DMS53 treated with DMSO at 0.1 percent for 48 hours (cell line): Measurements from ENCODE around the gene TAGLN.
A peak's percentile ranks its signal among the peaks of the same experiment; 100 is the strongest.
"Not testable (repeated sequence)": the region's sequence is repeated elsewhere in the genome, so short reads cannot be mapped to it uniquely, and the experiment has no call there.

Experiments
- DNase-seq: peaks from one replicate; lab custom pipeline; 2025; ENCODE audit not compliant: unreplicated experiment; lab: John Stamatoyannopoulos, UW

Gene TAGLN

DNA sequence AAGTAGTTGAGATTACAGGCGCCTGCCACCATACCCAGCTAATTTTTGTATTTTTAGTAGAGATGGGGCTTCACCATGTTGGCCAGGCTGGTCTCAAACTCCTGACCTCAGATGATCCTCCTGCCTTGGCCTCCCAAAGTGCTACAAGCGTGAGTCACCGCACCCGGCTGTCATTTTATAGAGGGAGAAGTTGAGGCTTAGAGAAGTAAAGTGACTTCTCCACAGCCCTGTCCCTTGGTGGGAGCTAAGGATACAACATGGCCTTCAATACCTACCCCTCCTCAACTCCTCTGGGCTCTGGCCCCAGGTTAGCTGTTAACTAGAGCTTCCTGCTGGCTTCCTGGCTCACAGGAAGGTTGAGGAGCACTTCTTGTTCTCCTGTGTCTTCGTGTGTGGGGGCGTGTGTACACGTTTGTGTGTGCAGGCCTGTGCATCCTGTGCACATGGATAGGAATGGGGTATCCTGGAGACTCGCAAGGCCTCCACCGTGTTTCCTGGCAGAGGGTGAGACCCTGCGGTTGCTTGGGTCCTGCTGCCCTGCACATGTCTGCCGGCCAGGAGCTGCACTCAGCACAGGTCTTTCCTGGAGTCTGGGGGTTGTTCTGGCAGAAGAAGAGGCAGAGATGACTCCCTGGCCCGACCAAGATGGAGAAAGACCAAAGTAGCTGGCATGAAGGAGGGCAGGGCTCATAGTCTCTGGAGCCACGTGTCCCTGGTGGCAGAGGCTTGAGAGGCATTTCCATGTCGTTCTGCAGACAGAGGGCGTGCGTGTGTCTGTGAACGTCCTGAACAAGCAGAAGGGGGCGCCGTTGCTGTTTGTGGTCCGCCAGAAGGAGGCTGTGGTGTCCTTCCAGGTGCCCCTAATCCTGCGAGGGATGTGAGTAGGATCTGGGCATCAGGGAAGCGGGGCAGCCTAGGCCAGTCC, 18.2 kb upstream of the TAGLN start:
- DNase-seq, result peak; percentile 57

DNA sequence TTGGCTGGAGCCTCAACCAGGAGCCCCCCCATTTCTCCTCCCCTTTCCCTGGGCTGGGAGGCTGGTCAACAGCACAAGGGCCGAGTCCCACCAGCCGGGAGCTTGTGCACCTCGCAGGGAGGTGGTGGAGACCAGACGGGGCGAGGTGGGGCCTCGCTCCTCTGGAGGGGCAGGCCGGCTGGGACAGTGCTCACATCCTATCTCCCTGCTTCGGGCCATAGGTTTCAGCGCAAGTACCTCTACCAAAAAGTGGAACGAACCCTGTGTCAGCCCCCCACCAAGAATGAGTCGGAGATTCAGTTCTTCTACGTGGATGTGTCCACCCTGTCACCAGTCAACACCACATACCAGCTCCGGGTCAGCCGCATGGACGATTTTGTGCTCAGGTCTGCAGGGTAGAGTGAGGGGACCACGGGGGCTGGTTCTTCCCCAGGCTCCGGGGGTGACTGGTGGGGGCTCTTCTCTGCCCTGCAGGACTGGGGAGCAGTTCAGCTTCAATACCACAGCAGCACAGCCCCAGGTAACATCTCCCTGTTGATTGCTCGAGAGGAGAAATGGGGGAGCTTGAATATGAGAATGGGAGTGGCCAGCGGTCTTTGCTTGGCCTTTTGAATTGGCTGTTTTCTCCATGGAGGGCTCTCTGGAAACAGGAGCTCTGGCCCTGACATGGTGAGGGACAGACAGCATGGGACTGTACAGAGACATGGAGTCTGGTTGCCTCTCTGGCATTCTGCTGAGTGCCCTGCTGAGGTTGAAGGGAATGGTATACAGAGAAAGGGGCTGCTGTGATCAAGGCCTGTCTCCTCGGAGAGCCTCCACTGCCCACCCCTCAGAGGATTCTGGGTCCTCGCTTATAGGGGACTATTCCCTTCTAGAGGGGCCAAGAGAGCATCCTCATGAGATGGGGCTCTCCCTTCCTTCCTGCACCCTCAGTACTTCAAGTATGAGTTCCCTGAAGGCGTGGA, 17.3 kb upstream of the TAGLN start:
- no peak for DNase-seq

DNA sequence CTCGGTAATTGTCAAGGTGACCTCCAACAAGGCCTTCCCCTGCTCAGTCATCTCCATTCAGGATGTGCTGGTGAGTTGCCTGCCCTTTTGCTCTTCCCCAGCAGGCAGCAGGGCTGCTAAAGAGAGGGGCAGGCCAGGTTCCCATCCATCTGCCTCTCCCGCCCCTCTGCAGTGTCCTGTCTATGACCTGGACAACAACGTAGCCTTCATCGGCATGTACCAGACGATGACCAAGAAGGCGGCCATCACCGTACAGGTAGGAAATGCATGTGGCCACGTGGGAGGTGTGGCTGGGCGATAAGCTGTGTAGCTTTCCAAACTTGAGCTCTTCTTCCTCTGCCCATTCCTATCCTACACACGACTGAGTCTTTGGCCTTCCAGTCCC, 16.6 kb upstream of the TAGLN start:
- no peak for DNase-seq

- DNase-seq, result not testable (repeated sequence)
Measured at GRCh38 chr11:117183178-117183577, 16.0 kb upstream of the TAGLN start.

DNA sequence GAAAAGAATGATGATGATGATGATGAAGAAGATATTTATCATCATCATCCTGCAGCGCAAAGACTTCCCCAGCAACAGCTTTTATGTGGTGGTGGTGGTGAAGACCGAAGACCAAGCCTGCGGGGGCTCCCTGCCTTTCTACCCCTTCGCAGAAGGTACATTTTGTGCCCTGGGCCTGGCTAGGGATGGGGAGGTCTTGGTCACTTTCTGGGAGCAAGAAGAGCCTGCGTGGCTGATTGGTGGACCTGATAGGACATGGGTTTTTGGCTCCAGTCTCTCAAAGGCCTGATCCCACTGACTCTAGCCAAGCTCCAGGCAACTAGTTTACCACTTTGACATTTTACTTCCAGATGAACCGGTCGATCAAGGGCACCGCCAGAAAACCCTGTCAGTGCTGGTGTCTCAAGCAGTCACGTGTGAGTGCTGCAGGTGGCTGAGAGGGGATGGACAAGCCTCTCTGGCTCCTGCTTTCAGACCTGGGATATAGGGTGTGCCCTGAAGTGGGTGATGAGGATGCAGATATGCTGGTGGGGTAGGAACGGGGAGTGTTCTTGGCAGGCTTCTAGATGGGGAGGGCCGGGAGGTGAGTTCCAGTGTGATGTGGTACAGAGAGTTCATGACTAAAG, 15.3 kb upstream of the TAGLN start:
- DNase-seq, result peak; percentile 95

GRCh38 chr11:117185736-117186430, 13.3 kb upstream of the TAGLN start:
- DNase-seq, result no peak

DNA sequence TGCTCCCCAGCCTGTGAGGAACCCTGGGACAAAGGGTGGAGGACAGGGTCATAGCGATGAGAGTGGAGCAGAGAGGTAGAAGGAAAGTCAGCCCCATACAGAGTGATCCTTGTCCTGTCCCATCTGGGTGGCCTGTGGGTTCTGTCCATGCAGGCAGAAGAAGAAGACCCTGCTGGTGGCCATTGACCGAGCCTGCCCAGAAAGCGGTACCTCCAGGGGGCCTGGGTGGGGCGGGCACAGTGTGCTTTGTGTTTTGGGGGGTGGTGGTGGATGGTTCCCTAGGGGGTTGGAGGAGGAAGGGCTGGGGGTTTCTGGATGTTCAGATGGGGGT, 12.8 kb upstream of the TAGLN start:
- DNase-seq, result no peak

- DNase-seq, result no peak
Measured at GRCh38 chr11:117187007-117187406, 12.2 kb upstream of the TAGLN start.

DNA sequence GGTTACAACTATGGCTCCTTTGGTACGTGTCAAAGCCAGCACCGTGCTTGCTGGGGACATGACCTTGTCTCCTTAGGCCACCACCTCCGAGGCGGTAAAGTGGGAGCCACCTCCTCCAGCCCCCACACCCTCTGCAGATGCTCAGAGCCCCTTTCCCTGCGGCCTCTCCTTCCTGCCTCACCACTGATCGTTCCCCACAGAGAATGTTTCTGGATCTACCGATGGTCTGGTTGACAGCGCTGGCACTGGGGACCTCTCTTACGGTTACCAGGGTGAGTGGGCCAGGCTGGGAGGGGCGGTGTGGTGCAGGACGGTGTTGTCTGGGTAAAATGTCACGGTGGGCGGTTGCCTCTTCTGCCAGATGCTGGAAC, 11.8 kb upstream of the TAGLN start:
- DNase-seq, result no peak

GRCh38 chr11:117187799-117188481, 11.2 kb upstream of the TAGLN start:
- no peak for DNase-seq

DNA sequence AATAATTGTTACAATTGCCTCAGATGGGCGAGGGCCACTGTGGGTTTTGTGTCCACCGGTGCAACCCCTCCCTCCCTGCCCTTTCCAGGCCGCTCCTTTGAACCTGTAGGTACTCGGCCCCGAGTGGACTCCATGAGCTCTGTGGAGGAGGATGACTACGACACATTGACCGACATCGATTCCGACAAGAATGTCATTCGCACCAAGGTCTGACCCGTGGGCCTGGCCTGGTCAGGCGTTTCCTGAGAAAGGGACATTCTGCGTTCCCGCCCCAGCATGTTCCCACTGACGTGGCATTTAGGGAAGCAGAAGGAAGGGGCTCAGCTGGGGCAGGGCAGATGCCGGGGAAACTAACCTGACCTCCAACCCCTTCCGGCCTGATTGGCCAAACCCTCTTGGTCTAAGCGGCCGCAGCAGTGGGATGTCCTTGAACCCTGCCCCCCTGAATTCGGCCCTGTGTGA, 10.5 kb upstream of the TAGLN start:
- no peak for DNase-seq

DNA sequence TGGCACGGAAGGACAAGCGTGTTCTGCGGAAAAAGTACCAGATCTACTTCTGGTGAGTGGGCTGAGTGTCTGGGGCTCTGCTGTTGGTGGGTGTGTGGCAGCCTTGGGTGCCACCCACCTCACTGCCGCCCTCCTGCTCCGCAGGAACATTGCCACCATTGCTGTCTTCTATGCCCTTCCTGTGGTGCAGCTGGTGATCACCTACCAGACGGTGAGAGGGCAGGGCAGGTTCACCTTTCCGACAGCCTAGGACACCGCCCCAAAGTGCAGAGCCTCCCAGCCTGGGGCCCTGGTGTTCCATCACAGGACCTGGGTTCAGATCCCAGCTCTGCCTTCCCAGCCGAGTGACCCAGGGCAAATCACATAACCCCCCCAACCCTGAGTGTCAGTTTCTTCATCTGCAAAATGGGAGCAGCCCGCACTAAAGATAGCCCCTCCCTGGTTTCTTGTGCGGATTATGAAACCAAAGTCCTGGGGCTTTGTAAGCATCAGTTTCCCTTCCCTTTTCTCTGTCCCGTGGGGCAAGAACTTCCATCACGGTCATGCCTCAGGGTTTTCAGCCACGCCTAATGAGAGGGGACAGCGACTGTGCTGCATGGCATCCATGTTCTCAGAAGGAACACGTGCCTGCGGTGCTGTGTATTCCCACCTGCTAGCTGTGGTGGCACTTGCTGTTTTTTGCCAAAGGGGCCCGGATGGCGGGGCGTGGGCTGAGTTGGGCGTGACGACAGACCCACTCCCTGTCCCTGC, 9.8 kb upstream of the TAGLN start:
- DNase-seq, result no peak

GRCh38 chr11:117189941-117190544, 9.1 kb upstream of the TAGLN start:
- no peak for DNase-seq

DNA sequence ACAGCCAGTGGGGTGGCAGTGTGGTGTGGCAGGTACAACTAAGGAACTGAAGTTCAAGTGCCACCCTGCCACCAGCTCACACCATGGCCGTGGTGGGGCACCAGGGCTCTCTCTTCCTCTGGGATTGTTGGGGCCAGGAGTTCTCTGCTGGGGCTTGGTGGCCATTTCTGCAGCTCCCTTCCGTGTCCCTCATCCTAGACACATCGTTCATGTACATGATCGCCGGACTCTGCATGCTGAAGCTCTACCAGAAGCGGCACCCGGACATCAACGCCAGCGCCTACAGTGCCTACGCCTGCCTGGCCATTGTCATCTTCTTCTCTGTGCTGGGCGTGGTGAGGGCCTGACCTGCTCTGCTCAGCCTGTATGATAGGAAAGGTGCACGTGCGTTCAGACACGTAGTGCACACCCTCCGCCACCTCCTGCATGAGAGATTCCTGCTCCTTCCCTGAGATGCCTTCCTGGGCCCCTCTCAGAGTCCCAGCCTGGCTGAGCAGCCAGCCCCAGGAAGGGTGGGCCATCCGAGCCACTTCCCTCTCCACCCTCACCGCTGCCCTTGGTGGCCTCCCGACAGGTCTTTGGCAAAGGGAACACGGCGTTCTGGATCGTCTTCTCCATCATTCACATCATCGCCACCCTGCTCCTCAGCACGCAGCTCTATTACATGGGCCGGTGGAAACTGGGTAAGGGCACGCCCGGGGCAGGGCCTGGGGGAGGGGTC, 7.3 kb upstream of the TAGLN start:
- no peak for DNase-seq

DNA sequence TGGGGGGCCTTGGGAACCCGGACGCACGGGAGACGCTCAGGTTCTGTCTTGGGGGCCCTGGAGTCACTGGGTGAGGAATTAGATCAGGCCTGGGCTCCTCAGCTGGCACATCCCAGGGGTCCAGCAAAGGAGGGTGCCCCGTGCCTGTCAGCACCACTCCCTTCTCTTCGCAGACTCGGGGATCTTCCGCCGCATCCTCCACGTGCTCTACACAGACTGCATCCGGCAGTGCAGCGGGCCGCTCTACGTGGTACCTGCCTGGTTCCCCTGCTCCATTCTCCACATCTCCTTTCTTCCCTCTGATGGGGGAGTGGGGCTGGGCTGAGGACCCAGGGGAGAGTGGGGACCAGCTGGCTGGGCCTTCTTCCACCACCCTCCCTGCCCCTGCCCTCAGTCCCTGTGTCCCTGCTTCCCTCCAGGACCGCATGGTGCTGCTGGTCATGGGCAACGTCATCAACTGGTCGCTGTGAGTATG, 6.7 kb upstream of the TAGLN start:
- no peak for DNase-seq

- DNase-seq, result no peak
Measured at GRCh38 chr11:117193130-117194020, 5.8 kb upstream of the TAGLN start.

- DNase-seq, result no peak
Measured at GRCh38 chr11:117194267-117194666, 4.9 kb upstream of the TAGLN start.
